K562 (cell line): ENCODE results near the gene ADRB2. TPM values are rescaled to one million over a fixed set of nuclear protein-coding genes. Genes with fewer than 3 reads are reported as not detected.

Experiments used
- ATAC-seq: fragments of 200-7000 bp; cut with Tn5 transposase; 3 replicates; pipeline ENCODE4 v1.9.1; 2020; ENCODE audit warnings: moderate library complexity
- BruUV-seq: library from RNA; stranded (reverse); fragments of 400-500 nt; replicated peaks from 2 replicates; lab custom pipeline; 2021; lab: Mats Ljungman, UMichigan
- CTCF ChIA-PET: fragments of 300-600 bp; formaldehyde crosslinking; extraction: SDS; loops from one replicate; lab custom pipeline; 2021; ENCODE audit warnings: low intra/inter-chr PET ratio; lab: Yijun Ruan, JAX
- POLR2A ChIA-PET: fragments of 300-600, 350-650 bp; sonication (Branson Sonifier 250); formaldehyde crosslinking; extraction: SDS; loops from one replicate; lab custom pipeline; 2021; ENCODE audit warnings: antibody characterized with exemption, inconsistent platforms; lab: Yijun Ruan, JAX
- DNase-seq, 4 experiments: peaks; one replicate each; pipeline versions ENCODE4 v3.0.0 to v3.0.0-alpha.2; 2011 to 2018; ENCODE audit warnings: low spot score in 3 of 4, mixed read lengths in 3 of 4; ENCODE audit errors: extremely low read depth in 1 of 4
- FAIRE-seq: peaks from 2 replicates; lab custom pipeline; 2011; peaks lifted over from hg19 to GRCh38; lab: Jason Lieb, UNC
- H2AFZ ChIP-seq: 2 replicates; pipeline ENCODE4 v1.6.0; 2011; ENCODE audit warnings: low read depth, low read length, control low read depth, inconsistent platforms
- H3K27ac ChIP-seq: fragments of 200-600 bp; 3 replicates; pipeline ENCODE4 v1.8.0; 2011; ENCODE audit warnings: low read depth, mild to moderate bottlenecking, control low read depth, inconsistent platforms, low read length, moderate library complexity, mixed read lengths; ENCODE audit errors: extremely low read depth
- H3K27me3 ChIP-seq, 2 experiments: fragments of 300-600 bp in 1 of 2; 2 replicates in 1 of 2; 3 replicates in 1 of 2; pipeline versions ENCODE4 v1.6.0 to v1.8.0; 2011; ENCODE audit warnings: inconsistent platforms in 2 of 2, low read length in 2 of 2, mild to moderate bottlenecking in 1 of 2, mixed read lengths in 1 of 2, moderate library complexity in 1 of 2; ENCODE audit not compliant: control insufficient read depth in 2 of 2, insufficient read depth in 2 of 2
- H3K36me3 ChIP-seq: fragments of 300-600 bp; 3 replicates; pipeline ENCODE4 v1.8.0; 2011; ENCODE audit warnings: mild to moderate bottlenecking, low read length, inconsistent platforms; ENCODE audit not compliant: control insufficient read depth, insufficient read depth
- H3K4me1 ChIP-seq, 2 experiments: fragments of 200-600 bp in 1 of 2; replicated peaks in 1 of 2; 2 replicates in 1 of 2; 3 replicates in 1 of 2; pipeline versions ENCODE4 v1.5.1 to v1.8.0; 2011; ENCODE audit warnings: inconsistent platforms in 2 of 2, low read length in 2 of 2, mild to moderate bottlenecking in 1 of 2, mixed read lengths in 1 of 2, moderate library complexity in 1 of 2; ENCODE audit not compliant: control insufficient read depth in 2 of 2, insufficient read depth in 2 of 2
- H3K4me2 ChIP-seq: 2 replicates; pipeline ENCODE4 v1.6.1; 2011; ENCODE audit warnings: low read length, control low read depth, inconsistent platforms, mixed read lengths; ENCODE audit not compliant: insufficient read depth
- H3K4me3 ChIP-seq: fragments of 200-600 bp; sonication (generic), shearing (Covaris generic); 2 replicates; pipeline ENCODE4 v1.5.1; 2016; ENCODE audit warnings: control low read depth, inconsistent platforms
- H3K79me2 ChIP-seq: fragments of 200-600 bp; 3 replicates; pipeline ENCODE4 v1.8.0; 2011; ENCODE audit warnings: low read length, inconsistent platforms; ENCODE audit not compliant: control insufficient read depth, insufficient read depth
- H3K9ac ChIP-seq, 2 experiments: 2 replicates each; pipeline versions ENCODE4 v1.6.0 to v1.6.1; 2011; ENCODE audit warnings: low read depth in 2 of 2, low read length in 2 of 2, control low read depth in 1 of 2, inconsistent platforms in 1 of 2, mild to moderate bottlenecking in 1 of 2, mixed read lengths in 1 of 2; ENCODE audit not compliant: insufficient read depth in 1 of 2
- H3K9me1 ChIP-seq: one replicate; pipeline ENCODE4 v1.6.0; 2011; ENCODE audit warnings: inconsistent platforms, mild to moderate bottlenecking, low read length, moderate library complexity; ENCODE audit not compliant: control insufficient read depth, insufficient read depth
- H3K9me3 ChIP-seq: replicated peaks from 2 replicates; pipeline ENCODE4 v1.5.1; 2011; ENCODE audit warnings: low read depth, low read length, inconsistent platforms; ENCODE audit not compliant: control insufficient read depth, insufficient read depth
- H4K20me1 ChIP-seq: replicated peaks from 2 replicates; pipeline ENCODE4 v1.6.1; 2011; ENCODE audit warnings: low read length, inconsistent platforms, mixed read lengths; ENCODE audit not compliant: control insufficient read depth, insufficient read depth
- BRD4 ChIP-seq: fragments of 200-600 bp; sonication (generic); IDR thresholded peaks from 2 replicates; pipeline ENCODE4 v1.6.1; 2017; ENCODE audit warnings: inconsistent platforms
- CBX8 ChIP-seq: fragments of 200-600 bp; sonication (generic); IDR thresholded peaks from 2 replicates; pipeline ENCODE4 v1.6.1; 2012; ENCODE audit warnings: borderline replicate concordance, mixed run types, low read depth, mild to moderate bottlenecking, moderate library complexity, mixed read lengths, low read length, control low read depth, inconsistent platforms; ENCODE audit not compliant: poor library complexity, severe bottlenecking; ENCODE audit errors: extremely low read depth
- GTF2A2 ChIP-seq: IDR thresholded peaks from 2 replicates; pipeline ENCODE4 v1.6.1; 2016; ENCODE audit warnings: mild to moderate bottlenecking, missing genetic modification characterization, missing compliant biosample characterization
- L3MBTL2 ChIP-seq: fragments of 450-650 bp; IDR thresholded peaks from 2 replicates; pipeline ENCODE4 v1.6.1; 2016; ENCODE audit warnings: mild to moderate bottlenecking, moderate library complexity
- MECOM ChIP-seq: fragments of 250-450 bp; sonication (Bioruptor Pico); IDR thresholded peaks from 2 replicates; pipeline ENCODE4 v1.8.0; 2022; ENCODE audit warnings: inconsistent platforms
- NCOA4 ChIP-seq: fragments of 450-650 bp; IDR thresholded peaks from 2 replicates; pipeline ENCODE4 v1.6.1; 2018; ENCODE audit warnings: mild to moderate bottlenecking; ENCODE audit not compliant: partially characterized antibody
- OTX1 ChIP-seq: fragments of 450-650 bp; formaldehyde crosslinking; IDR thresholded peaks from 2 replicates; pipeline ENCODE4 v1.4.0; 2022; ENCODE audit warnings: mild to moderate bottlenecking
- RBFOX2 ChIP-seq: fragments of 200-400 bp; formaldehyde crosslinking; IDR thresholded peaks from 2 replicates; pipeline ENCODE4 v1.6.1; 2017; ENCODE audit warnings: low read depth, mild to moderate bottlenecking, low read length, moderate library complexity
- ZBTB8A ChIP-seq: fragments of 450-650 bp; IDR thresholded peaks from 2 replicates; pipeline ENCODE4 v1.6.1; 2018; ENCODE audit warnings: mild to moderate bottlenecking, moderate library complexity; ENCODE audit not compliant: partially characterized antibody
- ZKSCAN8 ChIP-seq: fragments of 200-800 bp; sonication (Bioruptor generic); IDR thresholded peaks from 2 replicates; pipeline ENCODE4 v1.6.1; 2016; ENCODE audit warnings: missing genetic modification characterization, missing compliant biosample characterization
- ZNF174 ChIP-seq: fragments of 250-450 bp; sonication (Bioruptor Pico); IDR thresholded peaks from 2 replicates; pipeline ENCODE4 v1.4.0; 2020; ENCODE audit warnings: mild to moderate bottlenecking
- ZNF583 ChIP-seq: fragments of 250-450 bp; sonication (Bioruptor Pico); IDR thresholded peaks from 2 replicates; pipeline ENCODE4 v1.4.0; 2020
- ZNF668 ChIP-seq: fragments of 250-450 bp; sonication (Bioruptor Pico); IDR thresholded peaks from 2 replicates; pipeline ENCODE4 v1.8.0; 2022; ENCODE audit warnings: mild to moderate bottlenecking, inconsistent platforms
- WGBS: fragments of 100-300 bp; shearing (Covaris generic); methylation state at CpG from one replicate; pipeline ENCODE4 v1.1.6; 2016; ENCODE audit warnings: low coverage, mixed read lengths; ENCODE audit not compliant: insufficient coverage; ENCODE audit errors: missing lambda C conversion rate; 5-methylcytosine and 5-hydroxymethylcytosine counted together
- in situ Hi-C: fragments of 300-500 bp; cut with MboI; formaldehyde crosslinking; loops from 4 replicates; pipeline ENCODE4 v1.15.0; 2018; ENCODE audit warnings: inconsistent platforms, mixed read lengths
- intact Hi-C: fragments of 100-400 bp; cut with micrococcal nuclease; formaldehyde crosslinking; loops from 2 replicates; pipeline ENCODE4 v1.14.2; 2022
- polyA plus RNA-seq, 8 experiments: library from polyadenylated mRNA; depleted of rRNA in 4 of 8; stranded (reverse) in 5 of 8; unstranded in 3 of 8; fragments of >200 nt; fragmentation: Nextera tagmentation in 2 of 8; fragmentation: Illumina TruSeq in 1 of 8; extraction: Ambion mirVana in 2 of 8; extraction: Trizol in 1 of 8; gene quantifications; 2 replicates each; pipeline versions ENCODE4 v1.2.1 to v1.2.3, GENCODE V29; 2011 to 2014; ENCODE audit warnings: inconsistent platforms in 1 of 8, missing spikeins in 1 of 8
- total RNA-seq, 7 experiments: library from RNA; depleted of rRNA in 6 of 7; stranded (reverse); fragments of >200 nt in 6 of 7; fragmentation: Illumina TruSeq in 2 of 7; extraction: Trizol in 2 of 7; gene quantifications; 2 replicates each; pipeline versions ENCODE4 v1.2.1 to v1.2.3, GENCODE V29; 2011 to 2021; ENCODE audit warnings: low replicate concordance in 1 of 7
- TF ChIP-seq, protein P1 (sequence below), 3 experiments: fragments of 200-800 bp in 1 of 3; sonication (Bioruptor generic) in 1 of 3; sonication (generic) in 1 of 3; formaldehyde crosslinking in 1 of 3; IDR thresholded peaks; 2 replicates each; pipeline versions ENCODE4 v1.6.1 to v1.8.0; 2016 to 2022; ENCODE audit warnings: mild to moderate bottlenecking in 2 of 3, missing compliant biosample characterization in 2 of 3, missing genetic modification characterization in 2 of 3, missing genetic modification reagents in 1 of 3

The ADRB2 gene
- total and polyA plus RNA-seq, 9 of the 15 experiments (the other 6 are each of a cell fraction or from before 2014, with no cell fraction given) = 0.01 to 0.18 (median 0.04) TPM; not detected in 2

- no peaks in the 10 kb centered on the region for H3K79me2 ChIP-seq
- H3K9me1 ChIP-seq = no peaks in the 10 kb centered on the region
- no peaks in the 10 kb centered on the region for H3K9me3 ChIP-seq
- intact Hi-C loops (no loop called here), in situ Hi-C loops (no loop called here)
- no peaks in the 10 kb centered on the region for H3K36me3 ChIP-seq
- TF ChIP-seq BRD4 (no peak), MECOM (no peak)
- DNase-seq (no peak), FAIRE-seq (no peak), ATAC-seq (no peak)
- POLR2A ChIA-PET = no interaction called here
- no peaks in the 10 kb centered on the region for H4K20me1 ChIP-seq
- H3K4me3 ChIP-seq = no peak overlapping the region
- H3K9ac ChIP-seq = no peak overlapping the region
- H3K4me1 ChIP-seq = peaks cover 0 to 4% of the 10 kb centered on the region in 2 experiments; a peak in 1 of 5 replicates
- H3K27ac ChIP-seq = no peak overlapping the region
- H3K4me2 ChIP-seq = no peak overlapping the region
- CTCF ChIA-PET = no interaction called here
- no TSS peak for BruUV-seq
- H3K27me3 ChIP-seq = no peaks in the 10 kb centered on the region
- no peak overlapping the region for H2AFZ ChIP-seq
Observed at GRCh38 chr5:148815578-148815977, 10.8 kb upstream of the ADRB2 start.

DNA sequence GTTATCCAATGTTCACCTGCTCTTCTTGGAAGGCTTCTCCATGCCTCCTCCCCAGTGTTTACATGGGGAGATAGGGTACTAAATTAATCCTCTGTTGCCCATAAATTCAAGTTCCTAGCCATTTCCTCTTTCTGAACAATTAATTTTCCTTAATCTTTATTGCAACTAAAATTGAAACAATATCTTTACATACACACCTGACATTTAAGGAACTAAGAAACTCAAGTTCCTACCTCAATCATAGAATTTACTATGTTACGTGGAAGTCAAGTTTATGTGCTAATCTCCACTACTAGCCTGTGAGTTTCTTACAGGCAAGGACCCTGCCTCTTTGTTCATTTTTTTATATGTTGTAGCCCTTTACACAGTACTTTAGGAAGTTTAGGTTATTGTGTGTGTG is 10.1 kb upstream of the ADRB2 start:
- ChIA-PET POLR2A (no interaction called here), CTCF (no interaction called here)
- no peaks in the 10 kb centered on the region for H3K9me3 ChIP-seq
- ATAC-seq = no peak
- H3K4me2 ChIP-seq = no peak overlapping the region
- H3K79me2 ChIP-seq = no peaks in the 10 kb centered on the region
- no peaks in the 10 kb centered on the region for H3K9me1 ChIP-seq
- no peak overlapping the region for H3K9ac ChIP-seq
- FAIRE-seq = no peak
- in situ Hi-C loops = no loop called here
- H3K4me3 ChIP-seq = no peak overlapping the region
- no TSS peak for BruUV-seq
- DNase-seq = no peak
- peak overlapping the region; percentile 38; the same call in 1 of the 2 replicates for H2AFZ ChIP-seq
- WGBS = 80% methylated on average over 1 of the region's 1 CpG
- no peaks in the 10 kb centered on the region for H3K27me3 ChIP-seq
- TF ChIP-seq NCOA4 = no peak
- TF ChIP-seq L3MBTL2 = no peak
- no peak for TF ChIP-seq GTF2A2 (tag)
- TF ChIP-seq, protein P1, sequence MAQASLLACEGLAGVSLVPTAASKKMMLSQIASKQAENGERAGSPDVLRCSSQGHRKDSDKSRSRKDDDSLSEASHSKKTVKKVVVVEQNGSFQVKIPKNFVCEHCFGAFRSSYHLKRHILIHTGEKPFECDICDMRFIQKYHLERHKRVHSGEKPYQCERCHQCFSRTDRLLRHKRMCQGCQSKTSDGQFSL (CRISPR knock-in tag; IDR thresholded peaks at IDR 0.05) = no peak
- TF ChIP-seq, protein P1 (tag; IDR thresholded peaks at IDR 0.05) = no peak
- no peak for TF ChIP-seq CBX8
- TF ChIP-seq ZNF174 (CRISPR knock-in tag) = no peak
- TF ChIP-seq ZBTB8A = no peak
- TF ChIP-seq ZNF668 (CRISPR knock-in tag) = no peak
- no peak for TF ChIP-seq ZNF583 (CRISPR knock-in tag)
- no peak for TF ChIP-seq OTX1 (CRISPR knock-in tag)
- TF ChIP-seq ZKSCAN8 (CRISPR knock-in tag) = no peak
- TF ChIP-seq RBFOX2 = no peak
- TF ChIP-seq, all 486 proteins: peak for 0
- H4K20me1 ChIP-seq = no peaks in the 10 kb centered on the region
- H3K4me1 ChIP-seq = peaks cover 0 to 4% of the 10 kb centered on the region in 2 experiments; a peak in 1 of 5 replicates
- intact Hi-C loops = no loop called here
- no peaks in the 10 kb centered on the region for H3K36me3 ChIP-seq
- no peak overlapping the region for H3K27ac ChIP-seq
